Putamen (tissue), 1 donor: ENCODE measurements around the gene CDC42SE2.

ENCODE experiments used
- DNase-seq: peaks from one replicate; pipeline ENCODE4 v3.0.0-alpha.2; 2016; ENCODE audit warnings: low spot score

CDC42SE2 gene

GRCh38 chr5:131441184-131441583 is 177.3 kb downstream of the CDC42SE2 start:
- DNase-seq: no peak
